NCI-H524 (cell line): ENCODE measurements around the gene IFT27.
"Not testable (repeated sequence)": the region's sequence is repeated elsewhere in the genome, so short reads cannot be mapped to it uniquely, and the experiment has no call there.

Experiments used
- DNase-seq, 2 experiments: peaks; one replicate each; lab custom pipeline; 2025; lab: John Stamatoyannopoulos, UW

Gene IFT27

DNA sequence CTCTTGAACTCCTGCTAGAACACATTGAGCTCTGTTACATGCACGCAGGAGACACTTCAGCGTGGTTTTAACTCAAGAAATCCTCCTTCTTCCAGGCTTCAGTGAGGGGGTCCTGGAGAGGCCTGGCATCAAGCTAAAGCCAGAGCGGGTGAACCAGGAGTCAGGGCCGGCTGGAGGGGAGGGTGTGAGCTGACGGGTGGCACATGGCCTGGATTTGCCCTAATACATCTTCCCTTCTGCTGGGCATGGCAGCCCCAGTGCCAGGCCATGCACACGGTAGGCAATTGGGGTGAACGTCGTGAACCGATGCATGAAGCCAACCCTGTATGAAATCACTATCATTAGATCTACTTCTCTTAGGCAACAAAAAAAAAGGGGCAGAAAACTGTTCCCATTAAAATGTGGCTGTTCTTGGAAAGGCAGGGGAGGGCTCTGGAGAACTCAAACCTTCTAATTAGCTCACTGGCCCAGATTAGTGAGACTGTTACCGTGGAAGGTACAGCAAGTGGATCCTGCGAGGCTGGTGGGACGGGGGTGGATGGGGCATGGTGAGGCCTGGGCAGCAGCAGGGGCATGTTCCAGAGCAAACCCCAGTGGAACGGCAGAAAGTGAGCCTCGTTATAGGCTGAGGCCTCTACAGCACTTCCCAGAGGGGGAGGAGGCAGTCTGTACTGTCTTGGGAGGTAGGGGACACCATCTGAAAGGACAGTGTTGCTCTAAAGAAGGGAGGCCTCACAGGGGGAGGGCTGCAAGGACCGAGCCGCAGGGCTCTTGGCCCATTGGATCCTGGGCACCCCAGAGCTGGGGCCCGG, 10.6 kb downstream of the IFT27 start:
- DNase-seq, result no peak

- DNase-seq, result no peak
Observed at GRCh38 chr22:36764641-36765040, 11.3 kb downstream of the IFT27 start.

GRCh38 chr22:36764060-36764459, 11.9 kb downstream of the IFT27 start:
- no peak for DNase-seq

GRCh38 chr22:36763576-36763975, 12.3 kb downstream of the IFT27 start:
- DNase-seq, result no peak

DNA sequence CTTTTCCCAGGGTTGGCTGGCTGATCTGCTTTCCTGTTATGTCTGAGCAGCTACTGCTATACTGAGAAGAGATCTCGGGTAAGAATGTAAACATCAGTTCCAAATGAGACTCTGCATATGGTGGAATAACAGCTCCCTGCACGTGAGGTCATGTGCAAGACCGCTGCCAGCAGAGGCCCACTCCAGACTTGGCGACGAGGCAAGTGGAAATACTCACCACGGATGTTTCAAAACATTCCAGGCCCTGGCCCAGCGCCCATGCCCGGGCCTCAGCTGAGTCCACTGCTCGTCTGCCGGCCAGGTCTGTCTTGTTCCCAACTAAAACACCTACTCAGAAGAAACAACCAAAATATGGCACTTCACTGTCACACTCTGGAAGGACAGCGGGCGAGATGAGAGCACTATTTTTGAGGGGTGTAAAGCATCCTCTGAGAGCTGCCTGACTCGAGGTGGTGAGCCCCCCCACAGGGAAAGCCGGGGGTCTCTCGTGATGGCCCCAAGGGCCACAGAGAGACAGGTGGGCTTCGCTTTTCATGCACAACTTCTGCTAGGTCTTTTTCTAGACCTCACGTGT, 13.1 kb downstream of the IFT27 start:
- no peak for DNase-seq

DNA sequence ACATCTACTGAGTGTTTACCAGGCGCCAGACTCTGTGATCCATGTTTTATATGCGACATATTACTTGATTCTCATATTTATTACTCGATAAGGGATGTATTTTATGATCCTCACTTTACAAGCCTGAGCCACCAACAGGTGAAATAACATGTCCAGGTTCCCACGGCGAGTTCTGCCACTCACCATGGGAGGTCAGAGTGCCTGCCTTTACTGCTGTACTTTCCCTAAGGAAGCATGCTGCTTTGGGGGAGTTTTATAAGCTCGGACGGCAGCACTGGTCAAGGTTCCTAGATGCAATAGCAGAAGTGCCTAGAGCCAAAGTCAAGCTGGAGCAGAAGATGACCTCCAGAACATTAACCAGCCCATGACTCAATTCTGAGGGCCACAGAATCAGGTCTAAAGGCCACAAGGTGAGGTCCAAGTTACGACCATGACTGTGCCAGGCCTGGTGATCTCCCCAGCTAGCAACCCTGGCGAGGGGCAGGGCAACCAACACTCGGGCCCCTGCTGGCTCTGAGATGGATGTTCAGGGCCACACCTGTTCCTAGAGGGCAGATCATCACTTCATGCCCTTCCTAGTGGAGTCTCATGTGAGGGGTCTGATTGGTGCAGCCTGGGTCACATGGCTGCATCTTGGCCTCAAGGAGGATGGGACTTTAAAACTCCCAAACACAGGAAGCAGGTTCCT, 14.2 kb downstream of the IFT27 start:
- DNase-seq, result no peak

DNA sequence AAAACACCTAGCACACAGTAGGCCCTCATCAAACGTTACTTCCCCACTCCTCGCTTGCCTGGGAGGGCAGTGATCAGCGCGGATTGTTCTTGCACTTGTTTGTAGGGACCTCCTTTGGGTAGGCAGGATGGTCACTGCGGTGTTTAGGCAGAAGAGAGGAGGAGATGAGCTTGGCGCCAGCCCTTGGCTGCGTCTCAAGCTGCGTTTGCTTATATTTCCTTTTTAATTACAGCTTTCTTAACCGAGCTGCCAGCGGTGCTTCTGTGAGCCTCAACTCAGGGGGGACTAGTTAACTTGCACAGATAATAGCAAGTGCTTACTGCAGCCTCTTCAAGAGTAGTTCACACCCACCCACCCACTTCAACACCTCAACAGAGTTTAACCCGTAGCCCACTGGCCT, 15.1 kb downstream of the IFT27 start:
- no peak for DNase-seq

- DNase-seq, result no peak
Observed at GRCh38 chr22:36759481-36760159, 16.3 kb downstream of the IFT27 start.

- DNase-seq, result no peak
Observed at GRCh38 chr22:36758792-36759271, 17.1 kb downstream of the IFT27 start.

DNA sequence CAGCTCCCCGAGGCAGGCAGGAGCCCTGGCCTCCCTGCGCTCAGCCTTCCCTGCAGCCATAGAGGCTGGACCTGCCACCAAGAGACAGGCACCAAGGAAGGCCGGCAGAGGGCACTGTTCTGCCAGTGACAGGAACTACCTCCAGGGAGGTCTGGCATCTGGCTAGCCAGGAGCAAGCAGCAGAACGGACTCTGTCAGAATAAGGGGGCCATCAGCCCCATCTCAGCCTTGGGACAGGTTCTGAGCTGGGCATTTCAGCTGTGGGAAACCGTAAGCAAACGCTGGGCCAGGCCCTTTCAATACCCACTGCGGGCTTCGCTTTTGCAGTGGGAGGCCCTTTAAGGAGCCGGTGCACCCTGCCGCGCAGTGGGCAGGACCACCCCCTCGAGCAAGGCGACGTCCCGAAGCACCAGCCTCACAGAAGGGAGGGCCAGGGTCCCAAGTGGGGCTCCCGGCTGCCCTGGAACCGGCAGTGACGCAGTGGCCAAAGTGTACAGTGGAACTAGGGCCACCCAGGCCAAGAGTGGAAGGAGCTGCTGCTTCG, 18.2 kb downstream of the IFT27 start:
- peak; percentile 43 to 77 for DNase-seq

DNA sequence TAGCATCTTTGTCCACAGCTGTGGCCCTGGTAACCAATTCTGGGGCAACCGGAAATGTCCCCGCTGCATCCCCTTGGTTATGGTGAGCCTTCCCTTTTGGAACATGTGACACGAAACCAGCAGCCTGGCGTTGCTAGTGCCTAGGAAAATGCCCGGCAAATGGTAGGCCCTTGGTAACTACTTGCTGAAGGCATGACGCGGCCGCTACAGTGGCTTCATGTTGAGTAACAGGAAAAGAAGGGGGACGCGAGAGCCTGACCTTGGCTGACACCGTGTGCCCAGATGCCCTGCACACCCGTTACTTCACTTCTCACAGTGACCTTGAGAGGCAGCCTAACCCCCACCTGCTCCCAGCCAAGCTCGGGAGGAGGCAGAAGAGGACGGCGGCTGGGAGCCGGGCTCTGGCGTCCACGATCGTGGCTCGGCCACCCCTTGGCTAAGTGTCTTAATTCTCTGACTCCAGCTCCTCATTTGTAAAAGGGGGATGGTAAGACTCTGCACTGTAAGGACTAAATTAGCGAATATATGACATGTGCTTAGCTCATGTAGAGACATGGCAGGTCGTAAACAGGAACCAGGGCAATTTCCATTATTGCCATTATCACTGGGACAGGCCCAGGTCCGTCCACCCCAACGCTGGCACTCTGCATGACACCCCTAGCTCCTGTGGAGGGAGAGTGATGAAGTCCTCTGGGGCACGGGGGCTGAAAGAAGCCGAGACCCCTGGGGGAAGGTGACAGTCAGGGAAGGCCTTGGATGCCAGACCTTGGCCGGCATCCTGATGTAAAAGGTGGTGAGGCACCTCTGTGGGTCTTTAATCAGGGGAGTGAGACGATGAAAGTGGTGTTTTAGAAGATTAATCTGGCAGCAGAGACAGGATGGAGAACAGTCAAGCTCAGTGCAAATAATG, 18.9 kb downstream of the IFT27 start:
- no peak for DNase-seq

DNA sequence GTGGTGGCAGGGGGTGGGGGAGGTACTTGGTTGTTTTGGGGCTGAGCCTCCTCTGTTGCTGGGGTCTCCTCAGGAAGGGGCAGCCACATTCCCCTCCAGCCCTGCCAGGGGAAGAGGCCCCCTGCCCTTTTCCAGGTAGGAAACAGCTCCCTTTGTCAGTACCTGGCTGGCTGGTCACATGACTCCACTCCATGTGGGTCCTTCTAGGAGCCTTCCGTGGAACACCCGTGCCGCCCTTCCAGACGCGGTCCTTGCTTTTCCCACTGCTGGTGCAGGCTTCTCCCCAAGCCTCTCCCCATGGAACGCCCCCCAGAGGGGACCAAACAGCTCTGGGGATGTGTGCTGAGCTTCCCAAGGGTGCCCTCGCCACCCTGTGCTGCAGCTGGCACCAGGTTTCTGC, 19.9 kb downstream of the IFT27 start:
- DNase-seq, result no peak

DNA sequence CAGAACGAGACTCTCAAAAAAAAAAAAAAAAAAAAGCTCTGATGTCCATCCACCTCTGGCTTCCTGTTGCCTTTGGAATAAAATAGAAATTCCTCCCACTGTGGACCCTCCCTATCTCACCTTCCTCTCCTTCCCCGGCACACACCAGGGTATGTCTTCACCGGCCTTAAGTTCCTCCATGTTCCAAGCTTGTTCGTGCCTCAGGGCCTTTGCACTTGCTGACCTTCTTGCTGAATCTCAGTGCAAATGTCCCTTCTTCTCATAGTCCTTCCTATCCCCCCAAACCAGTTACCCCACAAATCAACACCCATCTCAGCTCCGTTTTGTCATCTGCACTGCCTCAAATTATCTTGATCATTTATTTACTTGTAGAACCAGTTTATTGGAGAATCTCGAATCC, 20.6 kb downstream of the IFT27 start:
- DNase-seq, result no peak

GRCh38 chr22:36754881-36755280, 21.0 kb downstream of the IFT27 start:
- not testable (repeated sequence) for DNase-seq

GRCh38 chr22:36753916-36754315, 22.0 kb downstream of the IFT27 start:
- no peak for DNase-seq

GRCh38 chr22:36753120-36753802, 22.7 kb downstream of the IFT27 start:
- DNase-seq, result no peak

DNA sequence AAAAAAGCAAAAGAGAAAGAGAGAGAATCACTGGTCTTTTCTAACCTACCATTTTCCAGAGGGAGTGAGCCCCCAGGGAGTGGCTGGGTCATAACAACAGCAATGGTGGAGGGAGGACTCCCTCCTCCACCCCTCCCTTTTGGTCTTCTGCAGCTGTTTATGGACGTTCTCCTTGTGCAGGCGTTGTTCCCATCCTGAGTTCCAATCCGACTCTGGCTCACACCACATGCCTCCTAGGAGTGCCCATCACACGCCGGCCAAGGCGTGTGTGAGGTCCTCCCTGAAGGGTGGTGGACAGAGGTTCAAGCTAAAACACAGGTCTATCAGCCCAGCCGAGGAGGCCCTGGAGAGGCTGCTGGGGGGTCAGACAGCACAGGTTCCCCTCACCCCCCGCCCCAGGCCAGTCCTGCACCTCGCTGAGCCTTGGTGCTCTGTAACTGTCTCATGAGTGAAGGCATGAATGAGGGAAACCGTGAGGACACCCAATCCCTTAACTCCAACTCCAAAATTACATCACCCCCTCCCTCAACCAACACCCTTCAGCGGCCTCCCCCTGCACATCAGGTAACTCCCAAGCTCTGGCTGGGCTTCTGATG, 29.4 kb downstream of the IFT27 start:
- no peak for DNase-seq

- no peak for DNase-seq
Observed at GRCh38 chr22:36745301-36745995, 30.5 kb downstream of the IFT27 start.

GRCh38 chr22:36744791-36745190, 31.1 kb downstream of the IFT27 start:
- no peak for DNase-seq

- no peak for DNase-seq
Observed at GRCh38 chr22:36744413-36744765, 31.5 kb downstream of the IFT27 start.
